CD14-positive monocyte (primary cell): ENCODE measurements around the gene RAB28. TPM values are rescaled to one million over a fixed set of nuclear protein-coding genes. Genes with fewer than 3 reads are reported as not detected.

Source experiments
- DNase-seq, 3 donors: peaks; one replicate each; pipeline ENCODE4 v3.0.0-alpha.2; 2011 to 2022
- H2AFZ ChIP-seq: 2 replicates; pipeline ENCODE4 v1.6.0; 2012; ENCODE audit warnings: mild to moderate bottlenecking, low read depth, low read length, inconsistent platforms; ENCODE audit not compliant: insufficient read depth, poor library complexity, severe bottlenecking
- H3K27ac ChIP-seq, 2 donors: 1 replicate in 1 of 2; 2 replicates in 1 of 2; pipeline ENCODE4 v1.5.1; 2012 to 2013; ENCODE audit warnings: low read length in 2 of 2, control low read depth in 1 of 2, inconsistent platforms in 1 of 2, low read depth in 1 of 2, mild to moderate bottlenecking in 1 of 2
- H3K27me3 ChIP-seq, 2 donors: one replicate each; pipeline versions ENCODE4 v1.6.0 to v1.6.1; 2011 to 2013; ENCODE audit warnings: low read length in 2 of 2; ENCODE audit not compliant: control insufficient read depth in 2 of 2, insufficient read depth in 2 of 2
- H3K36me3 ChIP-seq, 2 donors: replicated peaks in 1 of 2; 1 replicate in 1 of 2; 2 replicates in 1 of 2; pipeline versions ENCODE4 v1.5.1 to v1.6.1; 2012 to 2013; ENCODE audit warnings: low read length in 2 of 2, control low read depth in 1 of 2, inconsistent platforms in 1 of 2, mild to moderate bottlenecking in 1 of 2; ENCODE audit not compliant: insufficient read depth in 2 of 2, control insufficient read depth in 1 of 2
- H3K4me1 ChIP-seq, 2 donors: 1 replicate in 1 of 2; 2 replicates in 1 of 2; pipeline versions ENCODE4 v1.5.1 to v1.6.1; 2012 to 2013; ENCODE audit warnings: low read length in 2 of 2, control low read depth in 1 of 2, inconsistent platforms in 1 of 2, mild to moderate bottlenecking in 1 of 2, moderate library complexity in 1 of 2; ENCODE audit not compliant: insufficient read depth in 2 of 2, control insufficient read depth in 1 of 2
- H3K4me2 ChIP-seq: replicated peaks from 2 replicates; pipeline ENCODE3; 2012; ENCODE audit warnings: low read length, moderate library complexity, mild to moderate bottlenecking; ENCODE audit not compliant: poor library complexity, severe bottlenecking; ENCODE audit errors: extremely low read depth
- H3K4me3 ChIP-seq, 3 experiments: fragments of 200-600 bp in 1 of 3; sonication (generic) in 1 of 3; replicated peaks in 1 of 3; 1 replicate in 2 of 3; 2 replicates in 1 of 3; pipeline ENCODE4 v1.5.1; 2011 to 2013; ENCODE audit warnings: low read length in 3 of 3, mild to moderate bottlenecking in 3 of 3, control low read depth in 2 of 3, low read depth in 2 of 3, inconsistent platforms in 1 of 3, moderate library complexity in 1 of 3
- H3K79me2 ChIP-seq: 2 replicates; pipeline ENCODE4 v1.6.0; 2012; ENCODE audit warnings: mild to moderate bottlenecking, control low read depth, inconsistent platforms, low read length, moderate library complexity; ENCODE audit not compliant: insufficient read depth
- H3K9ac ChIP-seq: 2 replicates; pipeline ENCODE4 v1.6.0; 2017; ENCODE audit warnings: low read length, mild to moderate bottlenecking; ENCODE audit not compliant: insufficient read depth, poor library complexity, severe bottlenecking
- H3K9me3 ChIP-seq, 2 donors: replicated peaks in 1 of 2; 1 replicate in 1 of 2; 2 replicates in 1 of 2; pipeline versions ENCODE4 v1.5.1 to v1.6.1; 2012 to 2013; ENCODE audit warnings: low read length in 2 of 2, control low read depth in 1 of 2; ENCODE audit not compliant: control insufficient read depth in 1 of 2, insufficient read depth in 1 of 2
- H4K20me1 ChIP-seq: 2 replicates; pipeline ENCODE4 v1.6.0; 2012; ENCODE audit warnings: mild to moderate bottlenecking, low read length, control low read depth, moderate library complexity; ENCODE audit not compliant: insufficient read depth
- H3K27ac Mint-ChIP-seq, 7 donors: one replicate each; pipeline ENCODE4 v1.8.0; 2020; ENCODE audit warnings: mild to moderate bottlenecking in 7 of 7, mixed read lengths in 7 of 7, moderate library complexity in 6 of 7, inconsistent platforms in 2 of 7
- H3K27me3 Mint-ChIP-seq, 3 donors: one replicate each; pipeline ENCODE4 v1.8.0; 2021 to 2022; ENCODE audit warnings: low read depth in 3 of 3, mild to moderate bottlenecking in 3 of 3, mixed read lengths in 3 of 3, moderate library complexity in 3 of 3, inconsistent platforms in 1 of 3
- H3K36me3 Mint-ChIP-seq, 2 donors: one replicate each; pipeline ENCODE4 v1.8.0; 2020; ENCODE audit warnings: mixed read lengths in 2 of 2, inconsistent platforms in 1 of 2, mild to moderate bottlenecking in 1 of 2
- H3K4me1 Mint-ChIP-seq: one replicate; pipeline ENCODE4 v1.8.0; 2020; ENCODE audit warnings: mild to moderate bottlenecking, mixed read lengths
- H3K4me3 Mint-ChIP-seq, 2 donors: one replicate each; pipeline ENCODE4 v1.8.0; 2020; ENCODE audit warnings: mild to moderate bottlenecking in 2 of 2, mixed read lengths in 2 of 2, moderate library complexity in 1 of 2
- H3K9me3 Mint-ChIP-seq, 7 donors: one replicate each; pipeline ENCODE4 v1.8.0; 2020 to 2022; ENCODE audit warnings: mixed read lengths in 7 of 7, mild to moderate bottlenecking in 6 of 7, moderate library complexity in 6 of 7, inconsistent platforms in 2 of 7
- WGBS: methylation state at CpG from one replicate; pipeline ENCODE4 v1.1.5; 2013; ENCODE audit warnings: missing lambda C conversion rate; ENCODE audit not compliant: insufficient coverage; 5-methylcytosine and 5-hydroxymethylcytosine counted together
- intact Hi-C, 2 donors: fragments of 100-400 bp; cut with micrococcal nuclease; formaldehyde crosslinking; loops; one replicate each; pipeline versions ENCODE4 v1.15.0 to v1.15.1; 2023
- polyA plus RNA-seq, 3 donors: library from polyadenylated mRNA; depleted of rRNA in 1 of 3; unstranded in 2 of 3; stranded (reverse) in 1 of 3; fragments of 300-500 nt in 2 of 3; fragments of >200 nt in 1 of 3; fragmentation: Illumina TruSeq in 2 of 3; gene quantifications; 1 replicate in 2 of 3; 2 replicates in 1 of 3; pipeline ENCODE4 v1.2.3, GENCODE V29; 2012 to 2021
- TF ChIP-seq, protein P1 (sequence below): fragments of 200-600 bp; IDR thresholded peaks from one replicate; pipeline ENCODE4 v1.8.0; 2022; ENCODE audit warnings: antibody characterized with exemption, mild to moderate bottlenecking

The RAB28 gene
- polyA plus RNA-seq, 3 donors, result 7.6 to 18.0 (median 17.8) TPM

DNA sequence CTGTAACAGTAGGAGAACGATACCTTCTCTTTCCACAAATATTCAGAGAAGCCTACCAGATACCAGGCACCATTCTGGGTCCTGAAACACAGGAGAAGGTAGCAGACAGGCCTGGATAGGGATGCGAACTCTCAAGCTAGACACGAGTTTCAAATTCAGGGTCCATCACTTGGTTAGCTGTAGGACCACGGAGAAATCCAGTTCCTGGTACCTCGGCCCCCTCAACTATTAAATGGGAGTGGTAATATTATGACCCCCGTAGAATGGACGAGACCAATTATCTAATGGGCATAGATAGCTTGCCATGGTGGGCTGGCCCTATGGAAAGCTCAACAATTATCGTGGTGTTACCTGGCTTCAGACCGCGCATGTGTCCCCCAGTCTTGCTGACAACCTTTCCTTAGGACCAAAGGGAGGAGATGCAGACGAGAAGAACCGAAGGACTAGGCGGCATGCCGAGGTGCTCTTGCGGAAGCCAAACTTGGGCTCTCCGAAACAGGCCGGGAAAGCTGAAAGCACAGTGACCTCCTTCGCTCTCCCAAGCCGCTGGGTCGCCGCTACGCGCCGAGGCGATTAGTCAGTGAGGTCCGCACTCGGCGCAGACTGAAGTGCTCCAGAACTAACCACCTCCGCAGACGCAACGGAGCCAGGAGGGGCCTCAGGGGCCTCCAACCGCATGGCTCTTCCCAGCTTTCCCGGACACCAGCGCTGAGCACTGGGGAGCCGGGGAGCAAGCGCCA, 40.5 kb upstream of the RAB28 start:
- Mint-ChIP-seq H3K27me3 (peaks cover 94 to 96% (median 95%) of the 10 kb centered on the region in 3 donors), H3K4me1 (peaks cover 33% of the 10 kb centered on the region), H3K36me3 (peaks cover 14 to 23% of the 10 kb centered on the region in 2 donors), H3K9me3 (peaks cover 10 to 49% (median 38%) of the 10 kb centered on the region in 7 donors), H3K27ac (no peak overlapping the region), H3K4me3 (peak overlapping the region in 1 of 2 donors; percentile 83)
- Histone ChIP-seq H3K79me2 (no peaks in the 10 kb centered on the region), H3K9ac (no peak overlapping the region), H3K27ac (no peak overlapping the region), H3K4me2 (no peak overlapping the region), H3K36me3 (no peaks in the 10 kb centered on the region), H3K4me1 (peaks cover 32 to 34% of the 10 kb centered on the region in 2 donors), H3K27me3 (peaks cover 84 to 100% of the 10 kb centered on the region in 2 donors), H4K20me1 (no peaks in the 10 kb centered on the region), H3K4me3 (no peak overlapping the region), H2AFZ (no peak overlapping the region), H3K9me3 (peaks cover 30 to 65% of the 10 kb centered on the region in 2 donors)
- intact Hi-C loops, result no loop called here
- 10% methylated on average over 32 of the region's 36 CpGs for WGBS
- TF ChIP-seq, protein P1, sequence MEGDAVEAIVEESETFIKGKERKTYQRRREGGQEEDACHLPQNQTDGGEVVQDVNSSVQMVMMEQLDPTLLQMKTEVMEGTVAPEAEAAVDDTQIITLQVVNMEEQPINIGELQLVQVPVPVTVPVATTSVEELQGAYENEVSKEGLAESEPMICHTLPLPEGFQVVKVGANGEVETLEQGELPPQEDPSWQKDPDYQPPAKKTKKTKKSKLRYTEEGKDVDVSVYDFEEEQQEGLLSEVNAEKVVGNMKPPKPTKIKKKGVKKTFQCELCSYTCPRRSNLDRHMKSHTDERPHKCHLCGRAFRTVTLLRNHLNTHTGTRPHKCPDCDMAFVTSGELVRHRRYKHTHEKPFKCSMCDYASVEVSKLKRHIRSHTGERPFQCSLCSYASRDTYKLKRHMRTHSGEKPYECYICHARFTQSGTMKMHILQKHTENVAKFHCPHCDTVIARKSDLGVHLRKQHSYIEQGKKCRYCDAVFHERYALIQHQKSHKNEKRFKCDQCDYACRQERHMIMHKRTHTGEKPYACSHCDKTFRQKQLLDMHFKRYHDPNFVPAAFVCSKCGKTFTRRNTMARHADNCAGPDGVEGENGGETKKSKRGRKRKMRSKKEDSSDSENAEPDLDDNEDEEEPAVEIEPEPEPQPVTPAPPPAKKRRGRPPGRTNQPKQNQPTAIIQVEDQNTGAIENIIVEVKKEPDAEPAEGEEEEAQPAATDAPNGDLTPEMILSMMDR, result no peak
- DNase-seq, result no peak

DNA sequence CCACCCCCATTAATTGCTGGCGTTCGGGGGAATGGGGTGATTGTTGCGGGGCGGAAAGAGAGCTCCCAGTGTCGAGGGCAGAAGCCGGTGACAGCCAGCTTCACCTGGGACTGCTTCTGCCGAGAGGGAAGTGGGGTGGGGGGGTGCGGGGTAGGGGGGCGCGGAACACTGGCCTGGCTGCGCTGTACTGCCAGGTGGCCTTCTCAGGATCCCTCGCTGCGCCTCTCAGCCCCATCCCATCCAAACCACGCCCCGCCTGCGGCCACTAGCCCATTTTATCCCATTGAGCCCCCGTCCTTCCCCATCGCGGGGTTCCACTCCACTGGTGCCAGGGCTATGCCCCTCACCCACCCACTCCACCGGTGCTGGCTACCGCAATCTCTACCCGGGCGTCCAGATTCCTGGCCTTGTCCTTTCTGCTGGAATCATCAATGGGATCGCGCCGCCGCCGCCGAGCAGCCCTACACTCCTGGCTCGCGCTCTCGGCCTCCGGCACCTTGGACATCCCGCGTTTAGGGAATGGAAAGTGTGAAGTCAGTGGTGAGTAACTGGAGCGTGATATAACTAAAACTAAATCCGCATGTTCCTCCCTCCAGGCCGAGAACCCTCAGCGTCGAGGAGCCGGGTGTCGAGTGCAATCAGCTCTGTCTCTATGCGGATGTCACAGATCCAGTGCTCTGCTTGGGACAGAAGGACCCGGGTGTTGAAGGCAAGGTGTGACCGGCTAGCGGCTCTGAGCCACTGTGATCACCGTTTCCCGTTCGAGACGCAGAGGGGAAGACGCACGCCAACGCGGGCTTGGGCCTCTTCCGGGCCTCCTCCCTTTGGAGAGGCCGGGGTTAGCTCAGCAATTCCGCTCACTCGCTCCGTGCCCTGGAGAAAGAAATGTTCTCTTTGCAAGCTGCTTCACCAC, 39.7 kb upstream of the RAB28 start:
- TF ChIP-seq, protein P1, result no peak
- DNase-seq, result no peak
- peaks cover 13 to 16% of the 10 kb centered on the region in 2 donors for H3K36me3 Mint-ChIP-seq
- peaks cover 10 to 42% (median 33%) of the 10 kb centered on the region in 7 donors for H3K9me3 Mint-ChIP-seq
- WGBS, result 17% methylated on average over 42 of the region's 59 CpGs
- H3K4me1 Mint-ChIP-seq, result peaks cover 25% of the 10 kb centered on the region
- Histone ChIP-seq H3K27me3 (peaks cover 85 to 100% of the 10 kb centered on the region in 2 donors), H3K36me3 (no peaks in the 10 kb centered on the region), H4K20me1 (no peaks in the 10 kb centered on the region), H2AFZ (no peak overlapping the region), H3K9ac (no peak overlapping the region), H3K79me2 (no peaks in the 10 kb centered on the region), H3K27ac (no peak overlapping the region), H3K4me2 (no peak overlapping the region), H3K4me1 (peaks cover 24 to 25% of the 10 kb centered on the region in 2 donors), H3K9me3 (peaks cover 24 to 57% of the 10 kb centered on the region in 2 donors), H3K4me3 (no peak overlapping the region)
- no peak overlapping the region for H3K27ac Mint-ChIP-seq
- H3K27me3 Mint-ChIP-seq, result peaks cover 93 to 95% (median 93%) of the 10 kb centered on the region in 3 donors
- H3K4me3 Mint-ChIP-seq, result peak overlapping the region in 1 of 2 donors; percentile 83
- intact Hi-C loops, result no loop called here
